Measurements from ENCODE around the gene HBP1.
"Not testable (repeated sequence)": the region's sequence is repeated elsewhere in the genome, so short reads cannot be mapped to it uniquely, and the experiment has no call there.

Gene HBP1

DNA sequence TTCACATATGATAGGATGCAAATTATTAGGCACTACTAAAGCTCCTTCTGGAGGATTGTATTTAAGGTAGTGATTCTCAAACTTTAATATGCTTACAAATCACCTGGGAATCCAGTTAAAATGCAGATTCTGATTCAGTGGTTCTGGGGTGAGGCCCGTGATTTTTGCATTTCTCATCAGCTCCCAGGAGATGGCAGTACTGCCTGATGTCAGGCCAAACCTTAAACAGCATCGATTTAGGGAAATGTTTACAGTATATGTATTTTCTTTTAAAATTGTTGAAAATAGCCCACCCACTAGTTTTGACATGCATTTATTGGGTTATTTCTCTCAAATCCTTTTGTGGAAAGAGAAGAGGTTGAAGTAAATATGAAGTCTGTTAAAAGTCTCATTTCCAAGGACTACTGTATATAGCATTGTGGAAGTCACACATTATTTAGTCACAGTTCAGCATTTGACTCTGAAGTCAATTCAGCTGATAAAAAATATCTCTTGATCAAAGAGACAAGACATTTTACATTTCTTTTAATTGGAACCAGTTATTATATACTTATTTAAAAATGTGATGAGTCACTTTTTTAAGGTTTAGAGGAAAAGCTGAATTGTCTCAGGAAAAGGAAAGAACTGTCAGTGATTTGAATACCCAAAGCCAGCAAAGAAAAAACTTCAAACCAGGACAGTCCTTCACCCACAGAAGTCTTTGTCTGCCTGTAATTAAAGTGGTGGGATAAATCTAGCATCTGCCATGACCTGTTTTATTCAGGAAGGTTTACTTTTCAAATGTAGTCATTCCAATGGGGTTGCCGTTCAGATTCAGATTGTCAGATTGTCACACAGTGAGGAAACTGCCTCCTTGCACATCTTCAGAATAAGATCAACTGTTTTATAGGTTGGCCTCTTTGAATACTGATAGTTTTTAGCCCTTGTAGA, 21.1 kb upstream of the HBP1 start:
- no peaks in the 10 kb centered on the region for H3K9me3 ChIP-seq
- H3K27me3 ChIP-seq (ENCODE audit: low read depth) = no peaks in the 10 kb centered on the region
- in situ Hi-C loops (cut with MboI; ENCODE audit: low sequenced_read_pairs) = loop anchor here (5.0 kb wide), 1 partner anchor 195 kb away; no protein-coding TSS in a partner anchor
- DNase-seq (ENCODE audit: low spot score in 2 of 2) = peak; percentile 40 to 45
- no peaks in the 10 kb centered on the region for H3K36me3 ChIP-seq (replicated peaks)
- H3K4me3 ChIP-seq = no peak overlapping the region
- H3K4me1 ChIP-seq = no peaks in the 10 kb centered on the region; the same call in 1 of the 2 replicates

DNA sequence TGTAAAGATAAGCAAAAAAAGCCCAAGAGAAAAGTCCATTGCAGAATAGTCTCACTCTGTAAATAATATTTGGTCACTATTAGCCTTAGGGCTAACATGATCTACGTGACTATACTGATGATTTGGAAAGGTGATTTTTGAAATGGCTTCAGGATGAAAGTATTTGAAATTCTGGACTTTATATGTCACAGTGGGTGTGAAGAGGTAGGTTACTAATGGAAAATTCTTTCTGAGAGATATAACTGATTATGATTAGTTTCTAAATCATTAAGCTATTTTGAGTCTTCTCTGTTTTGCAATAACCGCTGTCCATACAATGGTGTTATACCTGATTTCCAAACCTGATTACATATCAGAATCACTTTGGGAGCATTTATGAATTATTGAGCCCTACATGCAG, 20.1 kb upstream of the HBP1 start:
- Histone ChIP-seq H3K4me1 (no peaks in the 10 kb centered on the region; the same call in 1 of the 2 replicates), H3K36me3 (replicated peaks) (no peaks in the 10 kb centered on the region), H3K27me3 (ENCODE audit: low read depth) (no peaks in the 10 kb centered on the region), H3K4me3 (no peak overlapping the region), H3K9me3 (no peaks in the 10 kb centered on the region)
- in situ Hi-C loops (cut with MboI; ENCODE audit: low sequenced_read_pairs) = loop anchor here (5.0 kb wide), 1 partner anchor 196 kb away; no protein-coding TSS in a partner anchor
- no peak for DNase-seq (ENCODE audit: low spot score in 2 of 2)

DNA sequence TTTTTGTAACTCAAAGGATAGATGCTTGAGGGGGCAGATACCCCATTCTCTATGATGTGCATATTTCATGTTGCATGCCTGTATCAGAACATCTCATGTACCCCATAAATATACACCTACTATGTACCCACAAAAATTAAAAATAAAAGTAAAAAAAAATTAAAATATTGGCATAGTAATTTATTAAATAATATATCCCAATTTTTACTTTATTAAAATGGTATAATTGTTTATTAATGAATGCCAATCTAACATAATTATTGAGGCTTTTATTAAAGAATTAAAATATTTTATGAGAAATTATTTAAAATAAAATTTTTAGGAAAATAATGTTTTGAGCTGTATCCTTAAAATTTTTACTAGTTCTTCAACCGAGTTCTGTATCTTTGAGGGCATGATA, 18.9 kb upstream of the HBP1 start:
- no peak for DNase-seq (ENCODE audit: low spot score in 2 of 2)
- Histone ChIP-seq H3K4me1 (no peaks in the 10 kb centered on the region; the same call in 1 of the 2 replicates), H3K9me3 (no peaks in the 10 kb centered on the region), H3K36me3 (replicated peaks) (no peaks in the 10 kb centered on the region), H3K4me3 (no peak overlapping the region), H3K27me3 (ENCODE audit: low read depth) (no peaks in the 10 kb centered on the region)
- in situ Hi-C loops (cut with MboI; ENCODE audit: low sequenced_read_pairs) = loop anchor here (5.0 to 10.0 kb wide), 2 partner anchors 198 to 355 kb away; no protein-coding TSS in a partner anchor

DNA sequence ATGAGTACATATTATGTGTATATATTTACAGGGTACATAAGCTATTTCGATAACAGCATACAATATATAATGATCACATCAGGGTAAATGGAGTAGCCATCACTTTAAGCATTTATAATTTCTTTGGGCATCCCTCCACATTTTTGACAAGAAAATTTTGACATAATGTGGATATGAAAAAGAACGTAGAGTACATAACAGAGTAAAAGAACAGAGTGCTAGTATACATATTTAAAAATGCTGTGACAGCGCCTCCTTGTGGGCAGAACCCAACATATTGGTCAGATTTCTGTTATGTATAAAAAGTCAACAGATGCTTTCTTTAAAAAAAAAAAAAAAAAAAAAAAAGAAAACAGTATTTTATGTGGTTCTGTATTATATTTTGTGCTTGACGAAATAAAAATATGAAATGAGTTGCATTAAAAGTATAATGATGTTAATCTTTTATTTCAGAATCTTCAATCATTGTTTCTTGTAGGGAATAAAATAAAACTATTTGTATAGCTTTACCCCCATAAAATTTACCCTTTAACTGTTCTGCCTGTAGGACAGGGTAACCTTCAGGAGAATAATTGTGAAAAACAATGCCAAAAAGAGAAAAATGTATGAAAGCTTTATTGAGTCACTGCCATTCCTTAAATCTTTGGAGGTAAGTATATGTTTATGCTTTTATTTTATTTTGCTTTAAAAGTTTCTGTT, 18.3 kb upstream of the HBP1 start:
- Histone ChIP-seq H3K4me1 (no peaks in the 10 kb centered on the region; the same call in 1 of the 2 replicates), H3K4me3 (no peak overlapping the region), H3K9me3 (no peaks in the 10 kb centered on the region), H3K27me3 (ENCODE audit: low read depth) (no peaks in the 10 kb centered on the region), H3K36me3 (replicated peaks) (no peaks in the 10 kb centered on the region)
- in situ Hi-C loops (cut with MboI; ENCODE audit: low sequenced_read_pairs) = loop anchor here (10.0 kb wide), 1 partner anchor 356 kb away; no protein-coding TSS in a partner anchor
- peak; percentile 49 to 81 for DNase-seq (ENCODE audit: low spot score in 2 of 2)

DNA sequence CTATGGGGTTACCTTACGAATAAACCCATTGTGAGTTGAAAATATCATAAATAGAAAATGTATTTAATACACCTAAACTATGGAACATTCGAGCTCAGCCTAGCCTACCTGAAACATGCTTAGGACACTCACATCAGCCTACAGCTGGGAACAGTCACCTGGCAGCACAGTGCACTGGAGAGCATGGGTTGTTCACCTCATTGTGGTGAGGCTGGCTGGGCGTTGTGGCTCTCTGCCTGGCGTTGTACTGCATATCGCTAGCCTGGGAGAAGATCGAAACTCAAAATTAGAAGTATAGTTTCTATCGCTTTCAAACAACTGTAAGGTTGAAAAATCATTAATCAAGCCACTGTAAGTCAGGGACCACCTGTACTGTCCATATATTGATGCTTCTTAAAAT, 17.3 kb upstream of the HBP1 start:
- no peak overlapping the region for H3K4me3 ChIP-seq
- no peaks in the 10 kb centered on the region; the same call in 1 of the 2 replicates for H3K4me1 ChIP-seq
- no peak for DNase-seq (ENCODE audit: low spot score in 2 of 2)
- no peaks in the 10 kb centered on the region for H3K9me3 ChIP-seq
- in situ Hi-C loops (cut with MboI; ENCODE audit: low sequenced_read_pairs) = loop anchor here (10.0 kb wide), 1 partner anchor 357 kb away; no protein-coding TSS in a partner anchor
- no peaks in the 10 kb centered on the region for H3K36me3 ChIP-seq (replicated peaks)
- H3K27me3 ChIP-seq (ENCODE audit: low read depth) = no peaks in the 10 kb centered on the region

DNA sequence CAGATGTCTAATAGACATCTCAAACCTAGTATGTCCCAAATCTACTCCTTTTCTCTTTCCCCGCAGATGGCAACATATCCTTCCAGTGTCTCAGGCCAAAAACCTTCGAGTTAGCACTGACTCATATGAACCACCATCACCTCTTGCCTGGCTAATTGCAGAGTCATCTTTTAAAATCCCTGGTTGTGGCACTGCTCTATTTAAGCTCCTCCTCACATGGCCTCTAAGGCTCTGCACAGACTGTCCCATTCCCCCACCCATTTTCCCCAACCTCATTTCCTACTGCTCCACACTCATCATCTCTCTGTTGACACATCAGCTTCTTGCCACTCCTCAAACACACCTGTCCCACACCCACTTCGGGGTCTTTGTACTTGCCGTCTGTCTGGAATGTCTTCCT, 16.8 kb upstream of the HBP1 start:
- no peak for DNase-seq (ENCODE audit: low spot score in 2 of 2)
- no peaks in the 10 kb centered on the region; the same call in 1 of the 2 replicates for H3K4me1 ChIP-seq
- no peak overlapping the region for H3K4me3 ChIP-seq
- H3K36me3 ChIP-seq (replicated peaks) = no peaks in the 10 kb centered on the region
- in situ Hi-C loops (cut with MboI; ENCODE audit: low sequenced_read_pairs) = loop anchor here (10.0 kb wide), 1 partner anchor 357 kb away; no protein-coding TSS in a partner anchor
- no peaks in the 10 kb centered on the region for H3K9me3 ChIP-seq
- no peaks in the 10 kb centered on the region for H3K27me3 ChIP-seq (ENCODE audit: low read depth)

DNA sequence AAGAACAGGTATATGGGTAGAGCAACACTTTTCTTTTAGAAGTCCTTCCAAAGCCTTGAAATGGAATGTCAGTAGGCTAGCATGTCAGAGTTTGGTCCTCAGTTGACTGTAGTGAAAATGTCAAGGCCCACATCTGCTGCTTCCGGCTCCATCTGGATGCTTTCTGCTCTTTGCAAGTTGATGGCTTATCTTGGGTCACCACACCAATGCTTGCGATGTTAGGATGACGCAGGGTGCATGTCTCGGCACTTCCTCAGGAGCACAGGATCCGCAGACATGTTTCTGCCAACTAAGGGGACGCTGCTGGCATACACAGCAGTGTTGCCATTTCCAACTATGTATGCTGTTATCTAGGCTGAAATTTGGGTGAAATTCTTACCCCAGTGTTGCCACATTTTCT, 14.0 kb upstream of the HBP1 start:
- in situ Hi-C loops (cut with MboI; ENCODE audit: low sequenced_read_pairs) = loop anchor here (10.0 kb wide), 1 partner anchor 360 kb away; no protein-coding TSS in a partner anchor
- no peaks in the 10 kb centered on the region for H3K4me1 ChIP-seq
- H3K36me3 ChIP-seq (replicated peaks) = no peaks in the 10 kb centered on the region; the same call in 1 of the 2 replicates
- H3K4me3 ChIP-seq = no peak overlapping the region
- no peak for DNase-seq (ENCODE audit: low spot score in 2 of 2)
- H3K9me3 ChIP-seq = no peaks in the 10 kb centered on the region
- H3K27me3 ChIP-seq (ENCODE audit: low read depth) = no peaks in the 10 kb centered on the region

DNA sequence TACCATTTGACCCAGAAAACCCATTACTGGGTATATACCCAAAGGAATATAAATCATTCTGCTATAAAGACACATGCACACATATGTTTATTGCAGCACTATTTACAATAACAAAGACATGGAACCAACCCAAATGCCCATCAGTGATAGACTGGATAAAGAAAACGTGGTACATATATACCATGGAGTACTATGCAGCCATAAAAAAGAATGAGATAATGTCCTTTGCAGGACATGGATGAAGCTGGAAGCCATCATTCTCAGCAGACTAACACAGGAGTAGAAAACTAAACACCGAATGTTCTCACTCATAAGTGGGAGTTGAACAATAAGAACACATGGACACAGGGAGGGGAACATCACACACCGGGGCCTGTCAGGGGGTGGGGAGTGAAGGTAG, 13.1 kb upstream of the HBP1 start:
- not testable (repeated sequence) for H3K36me3 ChIP-seq (replicated peaks); H3K4me3 ChIP-seq; H3K9me3 ChIP-seq; DNase-seq (ENCODE audit: low spot score in 2 of 2); H3K27me3 ChIP-seq (ENCODE audit: low read depth); H3K4me1 ChIP-seq
- in situ Hi-C loops (cut with MboI; ENCODE audit: low sequenced_read_pairs) = loop anchor here (10.0 kb wide), 1 partner anchor 361 kb away; no protein-coding TSS in a partner anchor

DNA sequence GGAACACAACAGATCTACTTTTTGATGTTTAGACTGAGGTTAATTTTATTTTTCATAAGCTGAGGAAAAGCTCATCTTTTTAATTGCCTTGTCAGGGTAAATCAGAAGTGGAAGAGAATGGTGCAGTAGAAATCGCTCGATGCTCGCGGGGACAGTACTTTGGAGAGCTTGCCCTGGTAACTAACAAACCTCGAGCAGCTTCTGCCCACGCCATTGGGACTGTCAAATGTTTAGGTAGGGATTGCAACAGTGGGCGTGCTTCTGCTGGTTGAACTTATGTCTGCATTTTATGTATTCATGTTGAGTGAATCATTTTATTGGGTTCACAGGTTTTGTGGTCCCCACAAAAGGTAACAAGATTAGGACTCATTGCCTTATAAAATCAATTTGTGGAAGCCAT, 11.7 kb upstream of the HBP1 start:
- Histone ChIP-seq H3K4me1 (no peaks in the 10 kb centered on the region), H3K4me3 (no peak overlapping the region), H3K36me3 (replicated peaks) (no peaks in the 10 kb centered on the region; the same call in 1 of the 2 replicates), H3K9me3 (no peaks in the 10 kb centered on the region), H3K27me3 (ENCODE audit: low read depth) (no peaks in the 10 kb centered on the region)
- DNase-seq (ENCODE audit: low spot score in 2 of 2) = no peak
- in situ Hi-C loops (cut with MboI; ENCODE audit: low sequenced_read_pairs) = loop anchor here (10.0 kb wide), 1 partner anchor 362 kb away; no protein-coding TSS in a partner anchor

DNA sequence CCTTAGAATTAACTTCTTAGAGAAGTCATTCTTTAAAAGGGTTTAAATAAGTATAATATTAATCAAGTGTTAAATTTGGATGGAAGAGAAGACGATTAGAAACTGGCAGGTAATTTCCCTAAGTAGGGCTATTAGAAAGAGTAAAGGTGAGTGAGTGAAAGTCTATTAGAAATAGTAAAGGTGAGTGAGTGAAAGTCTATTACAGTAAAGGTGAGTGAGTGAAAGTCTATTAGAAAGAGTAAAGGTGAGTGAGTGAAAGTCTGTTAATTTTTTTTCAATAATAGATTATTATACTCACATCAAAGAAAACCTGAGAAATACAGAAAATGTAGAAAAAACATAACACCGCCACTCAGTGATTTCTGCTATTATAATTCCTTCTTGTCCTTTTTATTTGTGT, 10.8 kb upstream of the HBP1 start:
- Histone ChIP-seq H3K9me3 (no peaks in the 10 kb centered on the region), H3K27me3 (ENCODE audit: low read depth) (no peaks in the 10 kb centered on the region), H3K36me3 (replicated peaks) (no peaks in the 10 kb centered on the region; the same call in 1 of the 2 replicates), H3K4me3 (no peak overlapping the region), H3K4me1 (no peaks in the 10 kb centered on the region)
- no peak for DNase-seq (ENCODE audit: low spot score in 2 of 2)
- in situ Hi-C loops (cut with MboI; ENCODE audit: low sequenced_read_pairs) = loop anchor here (10.0 kb wide), 1 partner anchor 363 kb away; no protein-coding TSS in a partner anchor

DNA sequence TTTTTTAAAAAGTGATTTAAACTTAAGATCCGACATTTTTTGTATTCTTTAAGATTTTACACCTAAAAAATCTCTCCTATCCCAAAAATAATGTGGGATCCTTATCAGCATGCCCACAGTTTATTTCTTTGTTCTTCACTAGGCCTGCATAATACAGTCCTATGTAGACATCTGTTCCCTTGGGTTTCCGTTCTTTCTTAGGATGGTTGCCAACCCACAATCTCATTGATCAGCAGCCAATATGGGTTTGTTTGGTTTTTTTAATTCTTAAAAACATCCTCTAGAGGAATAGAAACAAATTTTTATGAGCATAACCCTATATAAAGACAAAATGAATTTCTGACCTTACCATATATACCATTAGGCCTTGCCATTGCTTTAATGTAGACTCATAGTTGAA, 8.4 kb upstream of the HBP1 start:
- Histone ChIP-seq H3K36me3 (replicated peaks) (no peaks in the 10 kb centered on the region; the same call in 1 of the 2 replicates), H3K9me3 (no peaks in the 10 kb centered on the region), H3K27me3 (ENCODE audit: low read depth) (no peaks in the 10 kb centered on the region), H3K4me1 (no peaks in the 10 kb centered on the region), H3K4me3 (no peak overlapping the region)
- in situ Hi-C loops (cut with MboI; ENCODE audit: low sequenced_read_pairs) = no loop called here
- no peak for DNase-seq (ENCODE audit: low spot score in 2 of 2)

DNA sequence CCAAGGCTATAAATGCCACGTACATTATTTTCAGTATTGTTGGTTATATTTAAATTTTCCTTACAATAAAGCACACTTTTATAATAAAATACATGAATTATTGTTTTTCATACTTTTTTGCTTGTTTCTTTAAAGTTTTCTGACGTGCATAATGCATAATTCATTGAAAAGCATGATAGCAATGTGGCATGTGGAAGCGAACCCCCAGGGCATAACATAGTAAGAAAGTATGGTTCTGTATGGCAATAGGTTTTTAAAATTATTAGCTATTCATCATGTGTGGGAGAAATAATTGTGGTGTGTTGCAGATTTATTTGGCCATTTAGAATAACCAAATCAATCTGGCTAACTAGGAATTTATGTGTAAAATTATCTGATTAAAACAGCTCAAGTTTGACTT, 7.4 kb upstream of the HBP1 start:
- in situ Hi-C loops (cut with MboI; ENCODE audit: low sequenced_read_pairs) = no loop called here
- Histone ChIP-seq H3K4me1 (no peaks in the 10 kb centered on the region), H3K27me3 (ENCODE audit: low read depth) (no peaks in the 10 kb centered on the region)

DNA sequence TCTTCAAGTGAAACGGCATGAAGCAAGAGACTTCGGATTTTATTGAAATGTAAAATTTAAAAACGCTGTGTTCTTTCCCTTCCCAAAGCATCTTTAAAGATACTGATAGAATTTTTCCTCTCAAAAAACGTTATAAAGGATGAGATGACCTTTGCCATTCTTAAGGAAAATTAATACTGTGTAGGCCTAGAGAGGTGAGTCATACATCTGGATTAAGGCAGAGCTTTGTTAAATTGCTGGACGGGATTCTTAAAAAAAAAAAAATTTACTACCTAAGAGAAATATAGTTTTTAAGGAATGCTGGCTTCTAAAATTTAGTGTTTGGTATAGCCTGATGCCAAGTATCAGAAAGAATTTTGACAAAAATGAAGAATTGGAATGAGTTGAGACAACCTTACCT, 6.3 kb upstream of the HBP1 start:
- in situ Hi-C loops (cut with MboI; ENCODE audit: low sequenced_read_pairs) = no loop called here
- Histone ChIP-seq H3K27me3 (ENCODE audit: low read depth) (no peaks in the 10 kb centered on the region), H3K9me3 (no peaks in the 10 kb centered on the region), H3K36me3 (replicated peaks) (no peaks in the 10 kb centered on the region; the same call in 1 of the 2 replicates), H3K4me3 (no peak overlapping the region), H3K4me1 (peaks cover 3% of the 10 kb centered on the region)
- no peak for DNase-seq (ENCODE audit: low spot score in 2 of 2)

More for the DNA sequence above, 7.4 kb upstream of the HBP1 start:
- H3K9me3 ChIP-seq = no peaks in the 10 kb centered on the region
- no peaks in the 10 kb centered on the region; the same call in 1 of the 2 replicates for H3K36me3 ChIP-seq (replicated peaks)
- no peak overlapping the region for H3K4me3 ChIP-seq
- DNase-seq (ENCODE audit: low spot score in 2 of 2) = no peak

Measured in HAP-1 (cell line).